ENCODE measurements around the gene TAB2. TPM values are rescaled to one million over a fixed set of nuclear protein-coding genes. Genes with fewer than 3 reads are reported as not detected.

The TAB2 gene
- total and polyA plus RNA-seq, 2 of the 8 experiments (the other 6 are each of a cell fraction or from before 2014, with no cell fraction given): 40.4 to 63.0 TPM

GRCh38 chr6:149425754-149426153 lies 108.2 kb downstream of the TAB2 start:
- Histone ChIP-seq H4K8ac (ENCODE audit: extremely low read depth, insufficient read depth, low read length) (no peak overlapping the region), H4K5ac (ENCODE audit: insufficient read length, low read depth, low read length) (no peak overlapping the region)
- CTCF ChIA-PET (ENCODE audit: partially characterized antibody): interaction anchor here (0.6 to 2.4 kb wide), 9 partner anchors 8 to 866 kb away, joined by 3 to 7 read pairs (median 3); no protein-coding TSS in a partner anchor
- TF ChIP-seq TEAD4 (IDR thresholded peaks at IDR 0.05; ENCODE audit: low read depth, low read length): no peak
- no peak for TF ChIP-seq RBBP5 (IDR thresholded peaks at IDR 0.05; ENCODE audit: borderline replicate concordance, low read depth, low read length)

More at GRCh38 chr6:149425754-149426153, 108.2 kb downstream of the TAB2 start:
- no peaks in the 10 kb centered on the region for H4K20me1 ChIP-seq (replicated peaks in 1 of 2; ENCODE audit: control insufficient read depth in 1 of 2, insufficient read depth in 2 of 2, low read length in 2 of 2)
- no peak overlapping the region for H2BK20ac ChIP-seq (ENCODE audit: low read length)
- 81% methylated on average over 5 of the region's 5 CpGs; no CpG with 5 or more reads in 1 of the 2 experiments for WGBS, 2 experiments (ENCODE audit: extremely low coverage in 1 of 2, insufficient coverage in 1 of 2, insufficient read length in 1 of 2, insufficient replicate concordance in 2 of 2, low coverage in 1 of 2, low lambda C conversion rate in 2 of 2, missing lambda C conversion rate in 1 of 2)
- no peak overlapping the region for H3K4me2 ChIP-seq (ENCODE audit: insufficient read depth in 1 of 2, low read depth in 2 of 2, low read length in 2 of 2)
- H3K36me3 ChIP-seq (ENCODE audit: control insufficient read depth in 2 of 4, insufficient read depth in 4 of 4, low read length in 3 of 4): no peaks in the 10 kb centered on the region
- DNase-seq (ENCODE audit: low read depth in 1 of 2, low spot score in 2 of 2) (peak in 1 of 2 experiments; percentile 31), FAIRE-seq (no peak)
- no peak overlapping the region for H3K27ac ChIP-seq (ENCODE audit: low read depth, low read length)
- H3K23me2 ChIP-seq (ENCODE audit: low read depth, low read length): no peaks in the 10 kb centered on the region
- no peak overlapping the region for H2BK120ac ChIP-seq (replicated peaks; ENCODE audit: low read depth, low read length)
- H3K79me1 ChIP-seq (ENCODE audit: low read depth, low read length): no peaks in the 10 kb centered on the region
- no peaks in the 10 kb centered on the region for H3K9me3 ChIP-seq (ENCODE audit: insufficient read depth in 2 of 2, low read depth in 1 of 2, low read length in 1 of 2)
- H3K9ac ChIP-seq (replicated peaks in 1 of 4; ENCODE audit: extremely low read depth in 1 of 4, low read depth in 3 of 4, low read length in 3 of 4): no peak overlapping the region
- no peak overlapping the region for H2AFZ ChIP-seq (ENCODE audit: low read length)
- H4K91ac ChIP-seq (replicated peaks; ENCODE audit: insufficient read length, low read length): no peak overlapping the region
- no peak overlapping the region for H3K4me3 ChIP-seq (ENCODE audit: extremely low read depth in 1 of 4, insufficient read depth in 2 of 4, low read depth in 3 of 4, low read length in 4 of 4)
- no peak overlapping the region for H2BK12ac ChIP-seq (ENCODE audit: low read depth, low read length)
- H3K4ac ChIP-seq (replicated peaks; ENCODE audit: insufficient read length, low read depth, low read length): no peak overlapping the region
- H2AK5ac ChIP-seq (ENCODE audit: low read depth, low read length): no peak overlapping the region
- no peak overlapping the region for H2BK5ac ChIP-seq (ENCODE audit: low read depth, low read length)
- H3K79me2 ChIP-seq (ENCODE audit: control insufficient read depth in 1 of 2, insufficient read depth in 2 of 2, low read length in 2 of 2): no peaks in the 10 kb centered on the region
- no peak overlapping the region for H3K23ac ChIP-seq (ENCODE audit: insufficient read length)
- no peak overlapping the region for H3K18ac ChIP-seq (ENCODE audit: extremely low read depth, low read length)
- no peak overlapping the region for H2BK15ac ChIP-seq (ENCODE audit: low read length)
- no peak overlapping the region for H3K56ac ChIP-seq (replicated peaks; ENCODE audit: insufficient read length, low read depth, low read length)
- H3K27me3 ChIP-seq (replicated peaks in 1 of 4; ENCODE audit: control insufficient read depth in 3 of 4, extremely low read depth in 1 of 4, insufficient read depth in 3 of 4, low read length in 3 of 4): no peaks in the 10 kb centered on the region
- peaks cover 3 to 8% (median 5%) of the 10 kb centered on the region in 4 experiments; a peak in 6 of 7 replicates for H3K4me1 ChIP-seq (replicated peaks in 1 of 4; ENCODE audit: control insufficient read depth in 3 of 4, insufficient read depth in 4 of 4, low read length in 3 of 4)
- POLR2A ChIA-PET (ENCODE audit: partially characterized antibody): interaction anchor here (1.1 kb wide), 1 partner anchor 12 kb away, joined by 3 read pairs; no protein-coding TSS in a partner anchor
- no peak overlapping the region for H3K14ac ChIP-seq (ENCODE audit: insufficient read length)
